H1 (cell line): Measurements from ENCODE around the gene EVI5. TPM values are rescaled to one million over a fixed set of nuclear protein-coding genes. Genes with fewer than 3 reads are reported as not detected.

ENCODE experiments used
- CTCF ChIA-PET: fragments of 300-600 bp; sonication (Branson Sonifier 250); formaldehyde crosslinking; loops from one replicate; lab custom pipeline; 2021; ENCODE audit not compliant: partially characterized antibody; lab: Charles Lee
- POLR2A ChIA-PET: fragments of 300-600 bp; sonication (Branson Sonifier 250); formaldehyde crosslinking; loops from one replicate; lab custom pipeline; 2021; ENCODE audit warnings: inconsistent platforms; ENCODE audit not compliant: partially characterized antibody; lab: Charles Lee
- DNase-seq, 2 experiments: peaks; one replicate each; pipeline versions ENCODE4 v3.0.0 to v3.0.0-alpha.2; 2010 to 2022; ENCODE audit warnings: low spot score in 2 of 2, low read depth in 1 of 2, mixed read lengths in 1 of 2
- FAIRE-seq: peaks from 2 replicates; lab custom pipeline; 2011; peaks lifted over from hg19 to GRCh38; lab: Jason Lieb, UNC
- H2AFZ ChIP-seq: 2 replicates; pipeline ENCODE4 v1.8.1; 2012; ENCODE audit warnings: low read length, inconsistent platforms
- H2AK5ac ChIP-seq: 2 replicates; pipeline ENCODE4 v1.6.1; 2013; ENCODE audit warnings: low read depth, low read length
- H2BK120ac ChIP-seq: replicated peaks from 2 replicates; pipeline ENCODE3; 2013; ENCODE audit warnings: low read depth, low read length, inconsistent platforms
- H2BK12ac ChIP-seq: 2 replicates; pipeline ENCODE4 v1.6.1; 2013; ENCODE audit warnings: low read depth, low read length
- H2BK15ac ChIP-seq: 2 replicates; pipeline ENCODE4 v1.6.1; 2013; ENCODE audit warnings: low read length
- H2BK20ac ChIP-seq: 2 replicates; pipeline ENCODE4 v1.6.1; 2013; ENCODE audit warnings: low read length
- H2BK5ac ChIP-seq: 2 replicates; pipeline ENCODE4 v1.6.1; 2013; ENCODE audit warnings: low read depth, low read length
- H3K14ac ChIP-seq: 2 replicates; pipeline ENCODE4 v1.6.1; 2013; ENCODE audit warnings: inconsistent platforms; ENCODE audit not compliant: insufficient read length
- H3K18ac ChIP-seq: 2 replicates; pipeline ENCODE4 v1.6.1; 2013; ENCODE audit warnings: low read length; ENCODE audit errors: extremely low read depth
- H3K23ac ChIP-seq: 2 replicates; pipeline ENCODE4 v1.6.1; 2013; ENCODE audit warnings: inconsistent platforms; ENCODE audit not compliant: insufficient read length
- H3K23me2 ChIP-seq: 2 replicates; pipeline ENCODE4 v1.6.1; 2013; ENCODE audit warnings: low read depth, low read length
- H3K27ac ChIP-seq: 2 replicates; pipeline ENCODE4 v1.6.1; 2011; ENCODE audit warnings: low read depth, low read length, inconsistent platforms
- H3K27me3 ChIP-seq, 4 experiments: replicated peaks in 1 of 4; 1 replicate in 1 of 4; 2 replicates in 3 of 4; pipeline versions ENCODE4 v1.6.1 to v1.8.1; 2011 to 2013; ENCODE audit warnings: low read length in 3 of 4, mild to moderate bottlenecking in 3 of 4, inconsistent platforms in 2 of 4, mixed read lengths in 2 of 4, moderate library complexity in 1 of 4; ENCODE audit not compliant: control insufficient read depth in 3 of 4, insufficient read depth in 3 of 4; ENCODE audit errors: extremely low read depth in 1 of 4
- H3K36me3 ChIP-seq, 4 experiments: 2 replicates each; pipeline versions ENCODE4 v1.6.1 to v1.8.1; 2011 to 2013; ENCODE audit warnings: mild to moderate bottlenecking in 4 of 4, low read length in 3 of 4, moderate library complexity in 2 of 4, control low read depth in 1 of 4, inconsistent platforms in 1 of 4; ENCODE audit not compliant: insufficient read depth in 4 of 4, control insufficient read depth in 2 of 4
- H3K4ac ChIP-seq: replicated peaks from 2 replicates; pipeline ENCODE3; 2013; ENCODE audit warnings: low read length, low read depth, mixed read lengths, inconsistent platforms; ENCODE audit not compliant: insufficient read length
- H3K4me1 ChIP-seq, 4 experiments: replicated peaks in 1 of 4; 1 replicate in 1 of 4; 2 replicates in 3 of 4; pipeline versions ENCODE4 v1.6.1 to v1.8.1; 2011 to 2013; ENCODE audit warnings: low read length in 3 of 4, inconsistent platforms in 2 of 4, mixed read lengths in 1 of 4; ENCODE audit not compliant: insufficient read depth in 4 of 4, control insufficient read depth in 3 of 4
- H3K4me2 ChIP-seq, 2 experiments: 2 replicates each; pipeline versions ENCODE4 v1.6.1 to v1.8.1; 2011 to 2013; ENCODE audit warnings: low read depth in 2 of 2, low read length in 2 of 2, control low read depth in 1 of 2, inconsistent platforms in 1 of 2, mild to moderate bottlenecking in 1 of 2; ENCODE audit not compliant: insufficient read depth in 1 of 2
- H3K4me3 ChIP-seq, 4 experiments: fragments of 200-600, 300-600 bp in 1 of 4; sonication (generic), shearing (Covaris generic), sonication (Bioruptor Twin) in 1 of 4; 2 replicates each; pipeline versions ENCODE4 v1.5.1 to v1.8.1; 2011 to 2016; ENCODE audit warnings: low read length in 4 of 4, low read depth in 3 of 4, control low read depth in 2 of 4, inconsistent platforms in 2 of 4, mild to moderate bottlenecking in 2 of 4, mixed read lengths in 1 of 4, moderate library complexity in 1 of 4; ENCODE audit not compliant: insufficient read depth in 2 of 4; ENCODE audit errors: extremely low read depth in 1 of 4
- H3K56ac ChIP-seq: replicated peaks from 2 replicates; pipeline ENCODE3; 2013; ENCODE audit warnings: low read depth, mild to moderate bottlenecking, mixed read lengths, low read length, inconsistent platforms; ENCODE audit not compliant: insufficient read length
- H3K79me1 ChIP-seq: 2 replicates; pipeline ENCODE4 v1.6.1; 2013; ENCODE audit warnings: low read depth, low read length, control low read depth
- H3K79me2 ChIP-seq, 2 experiments: 2 replicates each; pipeline versions ENCODE4 v1.6.1 to v1.8.1; 2012 to 2013; ENCODE audit warnings: low read length in 2 of 2, mild to moderate bottlenecking in 2 of 2, inconsistent platforms in 1 of 2; ENCODE audit not compliant: insufficient read depth in 2 of 2, control insufficient read depth in 1 of 2
- H3K9ac ChIP-seq, 4 experiments: replicated peaks in 1 of 4; 1 replicate in 1 of 4; 2 replicates in 3 of 4; pipeline versions ENCODE4 v1.6.1 to v1.8.1; 2011 to 2013; ENCODE audit warnings: low read depth in 3 of 4, low read length in 3 of 4, control low read depth in 2 of 4, mild to moderate bottlenecking in 2 of 4, moderate library complexity in 2 of 4, inconsistent platforms in 1 of 4; ENCODE audit errors: extremely low read depth in 1 of 4
- H3K9me3 ChIP-seq, 2 experiments: 2 replicates each; pipeline versions ENCODE4 v1.6.1 to v1.8.1; 2012 to 2013; ENCODE audit warnings: mild to moderate bottlenecking in 2 of 2, moderate library complexity in 2 of 2, control low read depth in 1 of 2, inconsistent platforms in 1 of 2, low read depth in 1 of 2, low read length in 1 of 2, mixed read lengths in 1 of 2; ENCODE audit not compliant: insufficient read depth in 2 of 2
- H4K20me1 ChIP-seq, 2 experiments: replicated peaks in 1 of 2; 2 replicates each; pipeline versions ENCODE3 to v1.8.1; 2011 to 2013; ENCODE audit warnings: inconsistent platforms in 2 of 2, low read length in 2 of 2, mild to moderate bottlenecking in 1 of 2; ENCODE audit not compliant: insufficient read depth in 2 of 2, control insufficient read depth in 1 of 2
- H4K5ac ChIP-seq: 2 replicates; pipeline ENCODE4 v1.6.1; 2013; ENCODE audit warnings: low read length, low read depth, mixed read lengths, inconsistent platforms; ENCODE audit not compliant: insufficient read length
- H4K8ac ChIP-seq: 2 replicates; pipeline ENCODE4 v1.8.0; 2013; ENCODE audit warnings: mild to moderate bottlenecking, moderate library complexity, low read length, inconsistent platforms; ENCODE audit not compliant: insufficient read depth; ENCODE audit errors: extremely low read depth
- H4K91ac ChIP-seq: replicated peaks from 2 replicates; pipeline ENCODE3; 2013; ENCODE audit warnings: low read length, mixed read lengths, inconsistent platforms; ENCODE audit not compliant: insufficient read length
- ASH2L ChIP-seq: fragments of 200-600, 300-600 bp; sonication (generic); IDR thresholded peaks from one replicate; pipeline ENCODE4 v1.7.1; 2017; ENCODE audit warnings: low read length
- BCL11A ChIP-seq, 2 experiments: IDR thresholded peaks; one replicate each; pipeline ENCODE4 v1.6.1; 2011; ENCODE audit warnings: low read depth in 2 of 2, low read length in 2 of 2, mild to moderate bottlenecking in 2 of 2
- CBX8 ChIP-seq: fragments of 300-800, 300-1000 bp; sonication (generic); IDR thresholded peaks from 2 replicates; pipeline ENCODE4 v1.7.1; 2016; ENCODE audit warnings: low read depth, low read length, borderline replicate concordance
- CHD1 ChIP-seq: IDR thresholded peaks from 2 replicates; pipeline ENCODE4 v1.6.1; 2012; ENCODE audit warnings: low read depth, low read length, improper control_type of control experiment
- CREB1 ChIP-seq: IDR thresholded peaks from 2 replicates; pipeline ENCODE4 v1.6.1; 2012; ENCODE audit warnings: inconsistent platforms
- EP300 ChIP-seq, 2 experiments: IDR thresholded peaks; 1 replicate in 1 of 2; 2 replicates in 1 of 2; pipeline ENCODE4 v1.6.1; 2011 to 2012; ENCODE audit warnings: low read depth in 2 of 2, low read length in 2 of 2, mild to moderate bottlenecking in 2 of 2, borderline replicate concordance in 1 of 2, inconsistent platforms in 1 of 2, moderate library complexity in 1 of 2
- EZH2 ChIP-seq: fragments of 200-600 bp; sonication (generic); IDR thresholded peaks from 2 replicates; pipeline ENCODE4 v1.7.1; 2012; ENCODE audit warnings: low read depth, mild to moderate bottlenecking, moderate library complexity, low read length, inconsistent platforms; ENCODE audit not compliant: severe bottlenecking
- GABPA ChIP-seq: IDR thresholded peaks from 2 replicates; pipeline ENCODE4 v1.6.1; 2011; ENCODE audit warnings: mild to moderate bottlenecking, low read length, moderate library complexity, borderline replicate concordance; ENCODE audit not compliant: insufficient read depth
- HDAC2 ChIP-seq, 2 experiments: fragments of 300-600 bp in 1 of 2; sonication (generic) in 1 of 2; IDR thresholded peaks; 2 replicates each; pipeline ENCODE4 v1.6.1; 2011 to 2012; ENCODE audit warnings: low read depth in 2 of 2, low read length in 2 of 2, mild to moderate bottlenecking in 2 of 2, moderate library complexity in 2 of 2, borderline replicate concordance in 1 of 2, inconsistent platforms in 1 of 2
- MAFK ChIP-seq: IDR thresholded peaks from 2 replicates; pipeline ENCODE4 v1.6.1; 2012; ENCODE audit warnings: low read depth, mild to moderate bottlenecking, improper control_type of control experiment, low read length
- POU5F1 ChIP-seq: IDR thresholded peaks from 2 replicates; pipeline ENCODE4 v1.6.1; 2011; ENCODE audit warnings: low read depth, mild to moderate bottlenecking, low read length, moderate library complexity
- RAD21 ChIP-seq, 2 experiments: IDR thresholded peaks in 1 of 2; conservative IDR thresholded peaks in 1 of 2; 2 replicates each; pipeline ENCODE4 v1.6.1; 2011; ENCODE audit warnings: low read depth in 2 of 2, low read length in 2 of 2, improper control_type of control experiment in 1 of 2, inconsistent platforms in 1 of 2, mild to moderate bottlenecking in 1 of 2, moderate library complexity in 1 of 2
- TAF1 ChIP-seq: IDR thresholded peaks from 2 replicates; pipeline ENCODE4 v1.6.1; 2011; ENCODE audit warnings: mild to moderate bottlenecking, low read depth, low read length
- WGBS, 2 experiments: shearing (Covaris generic) in 1 of 2; methylation state at CpG; one replicate each; pipeline versions ENCODE4 v1.1.6 to v1.1.7; 2013 to 2015; ENCODE audit warnings: low lambda C conversion rate in 2 of 2, mixed read lengths in 2 of 2, inconsistent platforms in 1 of 2, low coverage in 1 of 2, missing lambda C conversion rate in 1 of 2; ENCODE audit not compliant: insufficient replicate concordance in 2 of 2, insufficient coverage in 1 of 2, insufficient read length in 1 of 2; ENCODE audit errors: extremely low coverage in 1 of 2, missing lambda C conversion rate in 1 of 2; 5-methylcytosine and 5-hydroxymethylcytosine counted together
- polyA plus RNA-seq, 7 experiments: library from polyadenylated mRNA; depleted of rRNA in 3 of 7; stranded (reverse) in 5 of 7; unstranded in 2 of 7; fragments of >200 nt in 5 of 7; fragments of 200-250 nt in 2 of 7; gene quantifications; 1 replicate in 5 of 7; 2 replicates in 1 of 7; 4 replicates in 1 of 7; pipeline versions ENCODE4 v1.2.1 to v1.2.3, GENCODE V29; 2011 to 2013; ENCODE audit warnings: missing spikeins in 2 of 7, mixed read lengths in 2 of 7
- total RNA-seq: library from RNA; stranded (reverse); fragmentation: NEBNext Ultra II Directional; extraction: Animal tissue kit (Norgen Biotek cat#: 25700); gene quantifications from 2 replicates; pipeline ENCODE4 v1.2.1, GENCODE V29; 2021

Gene EVI5
- total and polyA plus RNA-seq, 2 of the 8 experiments (the other 6 are each of a cell fraction or from before 2014, with no cell fraction given) = 1.7 to 13.7 TPM

- no peak overlapping the region for H3K27ac ChIP-seq
- H4K8ac ChIP-seq = no peak overlapping the region
- no peaks in the 10 kb centered on the region for H3K79me1 ChIP-seq
- H3K4ac ChIP-seq = no peak overlapping the region
- H4K20me1 ChIP-seq = no peaks in the 10 kb centered on the region
- POLR2A ChIA-PET = no interaction called here
- H3K23ac ChIP-seq = no peak overlapping the region
- H3K23me2 ChIP-seq = no peaks in the 10 kb centered on the region
- FAIRE-seq (no peak), DNase-seq (no peak)
- CTCF ChIA-PET = interaction anchor here (0.9 to 1.0 kb wide), 2 partner anchors 15 to 41 kb away, joined by 3 read pairs; no protein-coding TSS in a partner anchor
- WGBS, 2 experiments = 91% methylated on average over 2 of the region's 2 CpGs; no CpG with 5 or more reads in 1 of the 2 experiments
- no peaks in the 10 kb centered on the region for H3K27me3 ChIP-seq
- H3K14ac ChIP-seq = no peak overlapping the region
- H3K4me3 ChIP-seq = no peak overlapping the region
- no peak overlapping the region for H2BK120ac ChIP-seq
- H3K56ac ChIP-seq = no peak overlapping the region
- no peaks in the 10 kb centered on the region for H3K79me2 ChIP-seq
- H2BK12ac ChIP-seq = no peak overlapping the region
- peaks cover 0 to 2% (median 2%) of the 10 kb centered on the region in 4 experiments; a peak in 3 of 7 replicates for H3K4me1 ChIP-seq
- no peak overlapping the region for H3K4me2 ChIP-seq
- no peaks in the 10 kb centered on the region for H3K36me3 ChIP-seq
- no peak for TF ChIP-seq ASH2L
- no peak for TF ChIP-seq POU5F1
- no peak for TF ChIP-seq CHD1
- TF ChIP-seq EP300 (IDR thresholded peaks at IDR 0.05; ENCODE audit: borderline replicate concordance in 1 of 2, low read depth in 2 of 2, low read length in 2 of 2) = no peak
- no peak for TF ChIP-seq HDAC2 (IDR thresholded peaks at IDR 0.05; ENCODE audit: borderline replicate concordance in 1 of 2, low read depth in 2 of 2, low read length in 2 of 2)
- no peak for TF ChIP-seq GABPA
- no peak for TF ChIP-seq CBX8
- TF ChIP-seq MAFK = no peak
- no peak for TF ChIP-seq EZH2
- no peak for TF ChIP-seq TAF1
- TF ChIP-seq BCL11A (IDR thresholded peaks at IDR 0.05; ENCODE audit: low read depth in 2 of 2, low read length in 2 of 2) = no peak
- TF ChIP-seq RAD21 (IDR thresholded peaks at IDR 0.05 in 1 of 2, conservative IDR thresholded peaks at IDR 0.05 in 1 of 2; ENCODE audit: low read depth in 2 of 2, low read length in 2 of 2) = no peak
- no peak for TF ChIP-seq CREB1
- H4K5ac ChIP-seq = no peak overlapping the region
- H3K18ac ChIP-seq = no peak overlapping the region
- H4K91ac ChIP-seq = no peak overlapping the region
- no peak overlapping the region for H2BK5ac ChIP-seq
- H2AFZ ChIP-seq = no peak overlapping the region
- no peak overlapping the region for H3K9ac ChIP-seq
- no peak overlapping the region for H2BK15ac ChIP-seq
- no peaks in the 10 kb centered on the region for H3K9me3 ChIP-seq
- H2AK5ac ChIP-seq = no peak overlapping the region
- no peak overlapping the region for H2BK20ac ChIP-seq
These were observed 77.2 kb downstream of the EVI5 start for GRCh38 chr1:92707709-92708108.
